Caki2 (cell line): ENCODE results near the gene MAGEA10. TPM values are rescaled to one million over a fixed set of nuclear protein-coding genes. Genes with fewer than 3 reads are reported as not detected.

Experiments used
- DNase-seq: peaks from one replicate; pipeline ENCODE4 v3.0.0-alpha.2; 2015; ENCODE audit warnings: low read depth
- in situ Hi-C: cut with HindIII; loops from 2 replicates; pipeline ENCODE4 v1.10.0; 2016; ENCODE audit warnings: low sequenced_read_pairs, low pct_unique_long_range_greater_than_20kb, mixed read lengths
- total RNA-seq: library from RNA; depleted of rRNA; stranded (reverse); fragments of >200 nt; shearing (Covaris generic); gene quantifications from 2 replicates; pipeline ENCODE4 v1.2.3, GENCODE V29; 2014; ENCODE audit warnings: low replicate concordance; rRNA removed

The MAGEA10 gene
- total RNA-seq, 1 experiment from 2014 or later, result not detected

DNA sequence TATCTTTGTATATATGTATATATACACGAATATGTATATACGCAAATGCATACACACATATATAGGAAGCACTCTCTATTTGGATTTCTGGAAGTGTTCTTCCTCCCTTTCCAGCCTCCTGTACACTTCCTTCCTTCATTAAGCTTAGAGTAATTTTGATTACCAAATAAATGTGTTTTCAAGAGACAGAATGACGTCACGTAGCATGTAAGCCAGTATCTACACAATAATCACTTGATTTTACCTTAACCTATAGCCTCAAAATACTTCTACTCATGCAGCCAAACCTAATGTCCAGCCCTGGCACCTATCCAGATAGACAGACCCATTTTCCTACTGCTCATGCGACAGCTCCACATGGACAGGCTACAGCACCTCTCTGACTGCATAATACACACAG is 29.9 kb downstream of the MAGEA10 start:
- no peak for DNase-seq
- in situ Hi-C loops, result no loop called here

DNA sequence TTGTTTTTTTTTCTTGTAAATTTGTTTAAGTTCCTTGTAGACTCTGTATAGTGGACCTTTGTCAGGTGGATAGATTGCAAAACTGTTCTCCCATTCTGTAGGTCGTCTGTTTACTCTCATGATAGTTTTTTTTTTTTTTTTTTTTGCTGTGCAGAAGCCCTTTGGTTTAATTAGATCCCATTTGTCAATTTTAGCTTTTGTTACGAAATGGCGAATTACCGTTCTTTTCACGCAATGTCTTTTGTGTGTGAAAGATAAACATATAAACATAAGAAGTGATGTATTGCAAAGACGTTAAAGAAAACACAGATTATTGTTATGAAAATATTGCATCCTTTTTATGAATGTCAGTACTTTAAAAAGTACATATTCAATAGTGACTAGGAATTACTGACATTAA is 34.5 kb downstream of the MAGEA10 start:
- in situ Hi-C loops, result no loop called here
- DNase-seq, result no peak

DNA sequence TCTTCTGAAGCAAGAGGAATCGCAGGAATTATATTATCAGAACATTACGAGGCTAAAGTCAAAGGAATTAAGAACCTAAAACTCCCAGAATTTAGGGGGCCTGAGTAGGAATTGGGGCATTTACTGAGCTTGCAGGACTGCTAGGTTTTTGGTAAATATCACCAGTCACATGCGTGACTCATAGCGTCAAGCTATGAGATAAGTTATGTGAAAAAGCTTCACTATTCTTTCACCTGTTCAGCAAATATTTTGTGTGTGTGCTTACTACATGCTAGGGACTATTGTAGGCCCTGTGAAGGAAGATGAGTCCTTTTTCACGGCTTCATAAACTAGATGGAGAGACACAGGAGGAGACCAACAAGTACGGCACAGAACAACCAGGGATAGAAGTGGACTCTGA is 52.2 kb downstream of the MAGEA10 start:
- in situ Hi-C loops, result no loop called here
- DNase-seq, result no peak

Other genes with a start within 250 kb of the MAGEA10 start
- gene MAGEA4, start 225.7 kb downstream of the MAGEA10 start, total RNA-seq, result not detected in 2 replicates
- gene GABRE, start 163.9 kb downstream of the MAGEA10 start, total RNA-seq, result 4.0 and 6.0 TPM in 2 replicates